Effector memory CD4-positive, alpha-beta T cell (primary cell): ENCODE data around the gene PIAS1.
"Not testable (repeated sequence)": the region's sequence is repeated elsewhere in the genome, so short reads cannot be mapped to it uniquely, and the experiment has no call there.

Experiments used
- DNase-seq, 3 donors: peaks; one replicate each; pipeline ENCODE4 v3.0.0-alpha.2; 2020
- H3K27ac ChIP-seq: 2 replicates; pipeline ENCODE4 v1.7.0; 2013; ENCODE audit warnings: mild to moderate bottlenecking, low read length, moderate library complexity; ENCODE audit not compliant: insufficient read depth, poor library complexity, severe bottlenecking
- H3K27me3 ChIP-seq: replicated peaks from 2 replicates; pipeline ENCODE4 v1.7.0; 2013; ENCODE audit warnings: mild to moderate bottlenecking, low read length; ENCODE audit not compliant: insufficient read depth, control insufficient read depth, poor library complexity, severe bottlenecking
- H3K36me3 ChIP-seq: 2 replicates; pipeline ENCODE4 v1.7.0; 2013; ENCODE audit warnings: mild to moderate bottlenecking, low read length, moderate library complexity; ENCODE audit not compliant: control insufficient read depth, insufficient read depth
- H3K4me1 ChIP-seq: 2 replicates; pipeline ENCODE4 v1.7.0; 2013; ENCODE audit warnings: low read length, mild to moderate bottlenecking; ENCODE audit not compliant: control insufficient read depth, insufficient read depth, poor library complexity, severe bottlenecking
- H3K4me3 ChIP-seq: 2 replicates; pipeline ENCODE4 v1.7.0; 2013; ENCODE audit warnings: low read length, low read depth, mild to moderate bottlenecking; ENCODE audit not compliant: insufficient read depth, poor library complexity, severe bottlenecking
- H3K9me3 ChIP-seq: 2 replicates; pipeline ENCODE4 v1.7.0; 2013; ENCODE audit warnings: mild to moderate bottlenecking, low read length, moderate library complexity; ENCODE audit not compliant: control insufficient read depth

The PIAS1 gene

DNA sequence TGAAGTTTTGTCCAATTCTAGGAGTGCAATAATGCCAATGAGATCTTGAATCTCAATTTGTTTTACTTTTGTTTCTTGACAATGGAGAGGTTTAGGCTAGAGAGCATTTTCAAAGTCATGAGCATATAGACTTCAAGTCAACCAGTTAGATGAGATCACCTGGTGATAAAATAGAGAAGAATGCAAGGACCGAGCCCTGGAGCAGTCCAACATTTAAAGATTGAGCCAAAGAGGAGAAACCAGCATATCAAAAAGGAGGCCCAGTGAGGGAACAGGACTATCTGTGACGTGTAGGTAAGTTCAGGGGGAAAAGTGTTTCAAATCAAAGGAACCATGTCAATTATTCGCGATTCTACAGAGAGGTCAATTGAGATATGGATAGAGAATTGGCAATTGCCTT is 1.7 kb upstream of the PIAS1 start:
- Histone ChIP-seq H3K4me3 (no peak overlapping the region), H3K27me3 (no peaks in the 10 kb centered on the region), H3K4me1 (peaks cover 9% of the 10 kb centered on the region), H3K36me3 (peaks cover 4% of the 10 kb centered on the region), H3K27ac (no peak overlapping the region), H3K9me3 (no peaks in the 10 kb centered on the region)
- DNase-seq, result no peak

GRCh38 chr15:68053001-68053400 is 1.1 kb upstream of the PIAS1 start:
- Histone ChIP-seq H3K27ac (no peak overlapping the region), H3K4me3 (no peak overlapping the region), H3K9me3 (no peaks in the 10 kb centered on the region), H3K4me1 (peaks cover 9% of the 10 kb centered on the region), H3K36me3 (peaks cover 4% of the 10 kb centered on the region), H3K27me3 (no peaks in the 10 kb centered on the region)
- no peak for DNase-seq

- Histone ChIP-seq H3K4me1 (peaks cover 9% of the 10 kb centered on the region), H3K9me3 (no peaks in the 10 kb centered on the region), H3K27me3 (no peaks in the 10 kb centered on the region), H3K4me3 (peak overlapping the region; percentile 99), H3K27ac (peak overlapping the region; percentile 95), H3K36me3 (peaks cover 4% of the 10 kb centered on the region)
- peak; percentile 13 to 44 (median 30) for DNase-seq
Measured at GRCh38 chr15:68054628-68055223, 611 bp downstream of the PIAS1 start.

- Histone ChIP-seq H3K27me3 (no peaks in the 10 kb centered on the region), H3K4me3 (peak overlapping the region; percentile 99), H3K4me1 (peaks cover 9% of the 10 kb centered on the region), H3K9me3 (no peaks in the 10 kb centered on the region), H3K27ac (peak overlapping the region; percentile 95), H3K36me3 (peaks cover 4% of the 10 kb centered on the region)
- DNase-seq, result peak; percentile 13 to 39 (median 26)
Measured at GRCh38 chr15:68055224-68055705, 1.1 kb downstream of the PIAS1 start.

DNA sequence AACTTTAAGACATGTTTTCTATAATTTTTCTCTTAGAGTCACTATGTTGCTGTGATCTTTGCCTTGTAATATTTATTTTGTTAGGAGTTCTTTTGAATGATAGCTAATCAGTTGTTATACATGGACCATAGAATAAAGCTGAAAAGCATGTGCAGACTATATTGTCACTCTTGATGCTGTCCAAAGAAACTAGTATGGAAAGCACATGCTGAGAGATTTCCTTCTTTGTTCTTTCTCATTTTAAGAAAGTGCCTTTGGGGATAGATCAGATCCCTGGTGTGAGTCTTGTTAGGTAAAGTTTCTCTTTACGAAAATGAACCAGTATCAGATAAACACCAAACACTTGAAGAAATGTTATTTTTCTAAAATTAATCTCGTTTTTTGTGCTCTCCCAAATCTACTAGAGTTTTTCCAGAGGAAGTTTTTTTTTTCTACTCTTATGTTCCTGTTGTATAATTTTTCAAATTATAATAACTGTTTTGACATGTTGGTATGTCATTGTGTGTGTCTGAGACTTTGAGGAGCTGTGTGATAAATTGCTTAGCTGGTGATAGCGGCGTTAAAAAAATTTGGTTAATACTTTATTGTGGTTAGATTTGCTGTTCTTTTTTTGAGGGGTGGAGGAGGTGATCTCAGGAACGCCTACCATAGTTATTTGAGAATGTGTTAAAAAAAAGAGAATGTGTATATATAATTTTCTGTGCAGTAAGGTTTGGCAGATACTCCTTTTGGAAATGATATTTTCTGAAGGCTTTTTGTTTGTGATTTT is 2.2 kb downstream of the PIAS1 start:
- no peaks in the 10 kb centered on the region for H3K27me3 ChIP-seq
- H3K9me3 ChIP-seq, result no peaks in the 10 kb centered on the region
- H3K4me1 ChIP-seq, result peaks cover 9% of the 10 kb centered on the region
- H3K36me3 ChIP-seq, result peaks cover 4% of the 10 kb centered on the region
- no peak overlapping the region for H3K4me3 ChIP-seq
- DNase-seq, result no peak
- no peak overlapping the region for H3K27ac ChIP-seq

DNA sequence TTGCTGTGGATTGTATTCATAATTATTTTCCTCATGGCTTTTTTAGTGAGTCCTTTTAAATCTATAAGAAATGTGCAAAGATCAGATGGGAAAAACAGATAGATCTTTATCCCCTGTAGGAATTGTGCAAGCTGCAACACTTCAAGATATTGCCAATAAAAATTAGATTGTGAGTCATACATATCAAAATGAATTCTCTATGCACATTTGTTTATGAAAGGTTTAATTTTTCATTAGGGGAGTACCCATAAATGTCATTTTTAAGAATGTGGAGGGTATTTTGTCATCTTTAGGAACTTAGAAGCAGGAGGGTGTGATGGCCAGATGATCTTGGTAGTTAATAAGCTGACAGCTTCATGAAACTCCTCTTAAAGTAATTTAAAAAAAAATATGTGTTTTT is 2.9 kb downstream of the PIAS1 start:
- no peak overlapping the region for H3K4me3 ChIP-seq
- no peaks in the 10 kb centered on the region for H3K27me3 ChIP-seq
- peaks cover 9% of the 10 kb centered on the region for H3K4me1 ChIP-seq
- peaks cover 4% of the 10 kb centered on the region for H3K36me3 ChIP-seq
- no peaks in the 10 kb centered on the region for H3K9me3 ChIP-seq
- no peak for DNase-seq
- no peak overlapping the region for H3K27ac ChIP-seq

GRCh38 chr15:68057758-68058157 is 3.6 kb downstream of the PIAS1 start:
- H3K4me3 ChIP-seq, result no peak overlapping the region
- no peaks in the 10 kb centered on the region for H3K27me3 ChIP-seq
- H3K27ac ChIP-seq, result no peak overlapping the region
- H3K4me1 ChIP-seq, result peaks cover 12% of the 10 kb centered on the region
- peaks cover 4% of the 10 kb centered on the region for H3K36me3 ChIP-seq
- DNase-seq, result no peak
- H3K9me3 ChIP-seq, result no peaks in the 10 kb centered on the region

- peaks cover 12% of the 10 kb centered on the region for H3K4me1 ChIP-seq
- not testable (repeated sequence) for H3K9me3 ChIP-seq, H3K27me3 ChIP-seq, H3K27ac ChIP-seq, H3K36me3 ChIP-seq, H3K4me3 ChIP-seq, DNase-seq
Measured at GRCh38 chr15:68058970-68059369, 4.9 kb downstream of the PIAS1 start.

- H3K27ac ChIP-seq, result no peak overlapping the region
- H3K4me3 ChIP-seq, result no peak overlapping the region
- no peaks in the 10 kb centered on the region for H3K27me3 ChIP-seq
- DNase-seq, result no peak
- no peaks in the 10 kb centered on the region for H3K36me3 ChIP-seq
- peaks cover 12% of the 10 kb centered on the region for H3K4me1 ChIP-seq
- no peaks in the 10 kb centered on the region for H3K9me3 ChIP-seq
Measured at GRCh38 chr15:68059630-68060029, 5.5 kb downstream of the PIAS1 start.

DNA sequence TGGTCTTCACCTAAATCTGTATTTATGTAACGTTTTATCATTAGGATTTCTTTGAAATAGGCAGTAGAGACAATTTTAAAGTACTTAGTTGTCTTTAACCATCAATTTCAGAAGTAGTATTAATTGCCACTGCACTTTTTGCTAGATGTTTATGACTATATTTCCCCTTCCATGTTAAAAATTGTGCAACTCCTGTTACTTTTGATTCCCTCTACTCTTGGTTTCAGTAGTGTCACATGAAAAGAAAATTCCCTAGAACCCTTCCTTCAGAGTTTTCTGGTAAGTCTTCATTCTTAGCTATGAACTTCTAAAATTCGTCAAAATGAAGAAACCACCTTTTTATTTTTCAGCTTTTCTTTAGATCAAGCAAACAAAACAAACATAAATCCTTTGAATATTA is 7.1 kb downstream of the PIAS1 start:
- no peak overlapping the region for H3K27ac ChIP-seq
- no peaks in the 10 kb centered on the region for H3K9me3 ChIP-seq
- no peaks in the 10 kb centered on the region for H3K27me3 ChIP-seq
- no peaks in the 10 kb centered on the region for H3K36me3 ChIP-seq
- H3K4me1 ChIP-seq, result peaks cover 8% of the 10 kb centered on the region
- H3K4me3 ChIP-seq, result no peak overlapping the region
- DNase-seq, result no peak
